ENCODE results near the gene EIF2B5.

Gene EIF2B5

DNA sequence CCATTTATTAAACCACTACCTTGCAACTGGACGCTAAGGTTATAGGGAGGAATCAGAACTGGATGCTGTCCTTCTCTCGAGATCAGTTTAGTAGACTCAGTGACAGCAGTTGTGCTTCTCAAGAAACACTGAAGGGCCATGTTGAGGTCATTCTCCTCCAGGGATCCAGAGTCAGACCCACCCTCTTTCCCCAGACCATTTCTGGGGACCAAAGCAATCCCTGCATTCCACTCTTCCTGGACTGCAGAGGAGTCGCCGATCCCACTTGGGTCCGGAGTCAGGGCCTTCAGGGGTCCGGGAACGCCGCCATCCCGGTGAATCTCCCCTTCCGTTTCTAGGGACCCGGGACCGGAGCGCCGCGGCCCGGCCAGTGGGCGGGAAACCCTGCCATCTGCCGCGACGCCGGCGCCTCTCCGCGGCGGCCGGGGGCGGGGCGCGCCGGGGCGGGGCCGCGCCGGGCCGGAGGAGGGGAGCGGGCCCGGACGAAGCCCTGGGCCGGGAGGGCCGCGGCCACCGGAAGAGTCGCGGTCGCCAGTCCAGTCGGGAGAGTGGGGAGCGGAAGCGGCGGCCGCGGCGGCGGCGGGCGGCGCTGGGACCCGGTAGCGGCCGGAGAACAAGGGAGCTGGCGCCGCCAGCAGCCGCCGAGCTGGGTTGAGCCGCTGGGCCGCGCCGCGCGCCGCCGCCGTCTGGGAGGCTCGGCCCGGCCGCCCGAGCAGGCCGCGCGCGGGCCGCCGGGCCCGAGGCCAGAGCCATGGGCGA is 19.9 kb downstream of the EIF2B5 start, which contains the start of gene DVL3:
TSS of gene DVL3 (plus strand) at position 493 of the 759 bp plus-strand sequence. CDS start at position 752, 259 bp downstream.
- H3K4me2 ChIP-seq (ENCODE audit: low read depth, low read length, poor library complexity, severe bottlenecking) = peak within 1 kb of the TSS; percentile 96
- H3K9me2 ChIP-seq (replicated peaks; ENCODE audit: low read depth, low read length) = no peaks in the 10 kb centered on the region
- H3K79me2 ChIP-seq (ENCODE audit: insufficient read depth, low read length) = peaks cover 38% of the 10 kb centered on the region
- peaks cover 10% of the 10 kb centered on the region for H3F3A ChIP-seq (ENCODE audit: low read depth)
- H3K36me3 ChIP-seq (ENCODE audit: insufficient read depth, low read length) = no peaks in the 10 kb centered on the region
- peak within 1 kb of the TSS; percentile 83 for H3K4me3 ChIP-seq (ENCODE audit: low read length, poor library complexity, severe bottlenecking)
- H4K20me1 ChIP-seq (ENCODE audit: insufficient read depth, low read length, poor library complexity, severe bottlenecking) = peaks cover 23% of the 10 kb centered on the region
- peaks cover 28% of the 10 kb centered on the region for H3K4me1 ChIP-seq (ENCODE audit: insufficient read depth, low read length, poor library complexity, severe bottlenecking)
- H3K9ac ChIP-seq (ENCODE audit: low read depth, low read length, poor library complexity, severe bottlenecking) = peak within 1 kb of the TSS; percentile 87
- TF ChIP-seq EZH2phosphoT487 (IDR thresholded peaks at IDR 0.05; ENCODE audit: borderline replicate concordance) (no peak), CTCF (conservative IDR thresholded peaks at IDR 0.05; ENCODE audit: low read length) (no peak)
- peak within 1 kb of the TSS; percentile 93 for H2AFZ ChIP-seq (ENCODE audit: low read length)
- H3K27me3 ChIP-seq (ENCODE audit: insufficient read depth, low read length, poor library complexity, severe bottlenecking) = no peaks in the 10 kb centered on the region
- H3K9me3 ChIP-seq (ENCODE audit: insufficient read depth, low read depth, low read length) = no peaks in the 10 kb centered on the region

GRCh38 chr3:184155644-184156521 is 20.7 kb downstream of the EIF2B5 start:
- no peaks in the 10 kb centered on the region for H3K9me2 ChIP-seq (replicated peaks; ENCODE audit: low read depth, low read length)
- no peaks in the 10 kb centered on the region for H3K36me3 ChIP-seq (ENCODE audit: insufficient read depth, low read length)
- H3K9me3 ChIP-seq (ENCODE audit: insufficient read depth, low read depth, low read length) = no peaks in the 10 kb centered on the region
- peaks cover 10% of the 10 kb centered on the region for H3F3A ChIP-seq (ENCODE audit: low read depth)
- H3K9ac ChIP-seq (ENCODE audit: low read depth, low read length, poor library complexity, severe bottlenecking) = peak overlapping the region; percentile 87
- peak overlapping the region; percentile 57 for H2AFZ ChIP-seq (ENCODE audit: low read length)
- H4K20me1 ChIP-seq (ENCODE audit: insufficient read depth, low read length, poor library complexity, severe bottlenecking) = peaks cover 31% of the 10 kb centered on the region
- TF ChIP-seq EZH2phosphoT487 (IDR thresholded peaks at IDR 0.05; ENCODE audit: borderline replicate concordance) = no peak
- no peak for TF ChIP-seq CTCF (conservative IDR thresholded peaks at IDR 0.05; ENCODE audit: low read length)
- peak overlapping the region; percentile 96 for H3K4me2 ChIP-seq (ENCODE audit: low read depth, low read length, poor library complexity, severe bottlenecking)
- peaks cover 47% of the 10 kb centered on the region for H3K79me2 ChIP-seq (ENCODE audit: insufficient read depth, low read length)
- H3K4me3 ChIP-seq (ENCODE audit: low read length, poor library complexity, severe bottlenecking) = peak overlapping the region; percentile 83
- peaks cover 36% of the 10 kb centered on the region for H3K4me1 ChIP-seq (ENCODE audit: insufficient read depth, low read length, poor library complexity, severe bottlenecking)
- no peaks in the 10 kb centered on the region for H3K27me3 ChIP-seq (ENCODE audit: insufficient read depth, low read length, poor library complexity, severe bottlenecking)

DNA sequence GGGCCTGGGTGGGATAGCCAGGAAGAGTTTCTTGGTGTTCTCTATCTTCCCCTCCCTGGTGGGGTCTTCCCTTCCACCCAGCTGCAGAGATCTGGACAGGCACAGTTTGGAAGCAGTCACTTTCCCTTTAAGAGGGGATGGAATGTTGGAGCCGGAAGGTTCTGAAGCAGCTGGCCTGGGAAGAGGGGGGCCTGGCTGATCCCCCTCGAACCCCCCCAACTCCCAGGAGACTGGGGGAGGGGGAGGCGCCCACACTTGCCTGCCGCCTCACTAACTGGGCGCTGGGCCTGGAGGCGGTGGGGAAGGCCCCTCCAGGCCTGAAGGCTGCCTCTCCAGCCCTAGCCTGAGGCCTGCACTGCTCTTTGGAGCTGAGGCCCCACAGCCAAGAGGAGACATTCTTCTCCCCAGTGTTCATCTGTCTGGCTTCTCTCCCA is 21.4 kb downstream of the EIF2B5 start:
- Histone ChIP-seq H3K4me1 (ENCODE audit: insufficient read depth, low read length, poor library complexity, severe bottlenecking) (peaks cover 36% of the 10 kb centered on the region), H3K4me3 (ENCODE audit: low read length, poor library complexity, severe bottlenecking) (peak overlapping the region; percentile 83), H3K9me3 (ENCODE audit: insufficient read depth, low read depth, low read length) (no peaks in the 10 kb centered on the region), H3K9ac (ENCODE audit: low read depth, low read length, poor library complexity, severe bottlenecking) (peak overlapping the region; percentile 87), H2AFZ (ENCODE audit: low read length) (no peak overlapping the region), H3K79me2 (ENCODE audit: insufficient read depth, low read length) (peaks cover 53% of the 10 kb centered on the region), H3F3A (ENCODE audit: low read depth) (peaks cover 10% of the 10 kb centered on the region), H3K9me2 (replicated peaks; ENCODE audit: low read depth, low read length) (no peaks in the 10 kb centered on the region), H3K36me3 (ENCODE audit: insufficient read depth, low read length) (no peaks in the 10 kb centered on the region), H3K4me2 (ENCODE audit: low read depth, low read length, poor library complexity, severe bottlenecking) (peak overlapping the region; percentile 96), H3K27me3 (ENCODE audit: insufficient read depth, low read length, poor library complexity, severe bottlenecking) (no peaks in the 10 kb centered on the region), H4K20me1 (ENCODE audit: insufficient read depth, low read length, poor library complexity, severe bottlenecking) (peaks cover 31% of the 10 kb centered on the region)
- TF ChIP-seq EZH2phosphoT487 (IDR thresholded peaks at IDR 0.05; ENCODE audit: borderline replicate concordance) = no peak
- no peak for TF ChIP-seq CTCF (conservative IDR thresholded peaks at IDR 0.05; ENCODE audit: low read length)

Measured in Loucy (cell line).